ENCODE measurements around the gene PDZD2. TPM values are rescaled to one million over a fixed set of nuclear protein-coding genes. Genes with fewer than 3 reads are reported as not detected.

PDZD2 gene
- total and polyA plus RNA-seq, 2 experiments from 2014 or later: 8.3 to 16.9 TPM

DNA sequence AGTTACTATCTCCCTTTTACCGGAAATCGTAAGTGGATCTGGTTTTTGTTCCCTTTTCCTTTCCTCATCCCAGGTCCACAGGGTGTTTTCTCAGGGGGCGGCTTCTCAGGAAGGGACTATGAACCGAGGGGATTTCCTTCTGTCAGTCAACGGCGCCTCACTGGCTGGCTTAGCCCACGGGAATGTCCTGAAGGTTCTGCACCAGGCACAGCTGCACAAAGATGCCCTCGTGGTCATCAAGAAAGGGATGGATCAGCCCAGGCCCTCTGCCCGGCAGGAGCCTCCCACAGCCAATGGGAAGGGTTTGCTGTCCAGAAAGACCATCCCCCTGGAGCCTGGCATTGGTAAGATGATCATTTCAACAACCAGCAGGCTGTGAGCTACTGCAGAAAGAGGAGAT lies 459.4 kb downstream of the PDZD2 start:
- Histone ChIP-seq H4K20me1 (replicated peaks; ENCODE audit: insufficient read depth) (0 out of 2 replicates have a peak, but pooled peaks cover 11% of the 10 kb centered on the region), H3K4me1 (ENCODE audit: insufficient read depth) (no peaks in the 10 kb centered on the region), H3K4me2 (no peak overlapping the region), H3K79me2 (replicated peaks; ENCODE audit: insufficient read depth) (no peaks in the 10 kb centered on the region), H3K27ac (ENCODE audit: low read depth) (no peak overlapping the region), H3K27me3 (ENCODE audit: insufficient read depth) (no peaks in the 10 kb centered on the region), H3K4me3 (no peak overlapping the region), H3K9me2 (ENCODE audit: insufficient read depth) (no peaks in the 10 kb centered on the region), H2AFZ (no peak overlapping the region), H3K36me3 (ENCODE audit: insufficient read depth) (peaks cover 4% of the 10 kb centered on the region), H3F3A (replicated peaks; ENCODE audit: low read depth) (no peaks in the 10 kb centered on the region)
- ATAC-seq: peak; percentile 62
- no peak overlapping the region for H3K27ac Mint-ChIP-seq
- H3K4me1 Mint-ChIP-seq: no peaks in the 10 kb centered on the region; the same call in 2 of the 3 replicates
- H3K9me3 Mint-ChIP-seq: no peaks in the 10 kb centered on the region
- H3K36me3 Mint-ChIP-seq (ENCODE audit: low read depth): peaks cover 46% of the 10 kb centered on the region
- peaks cover 10% of the 10 kb centered on the region for H3K27me3 Mint-ChIP-seq (ENCODE audit: insufficient read depth, low read depth, poor library complexity)
- no peak overlapping the region for H3K4me3 Mint-ChIP-seq
- TF ChIP-seq, protein P1, sequence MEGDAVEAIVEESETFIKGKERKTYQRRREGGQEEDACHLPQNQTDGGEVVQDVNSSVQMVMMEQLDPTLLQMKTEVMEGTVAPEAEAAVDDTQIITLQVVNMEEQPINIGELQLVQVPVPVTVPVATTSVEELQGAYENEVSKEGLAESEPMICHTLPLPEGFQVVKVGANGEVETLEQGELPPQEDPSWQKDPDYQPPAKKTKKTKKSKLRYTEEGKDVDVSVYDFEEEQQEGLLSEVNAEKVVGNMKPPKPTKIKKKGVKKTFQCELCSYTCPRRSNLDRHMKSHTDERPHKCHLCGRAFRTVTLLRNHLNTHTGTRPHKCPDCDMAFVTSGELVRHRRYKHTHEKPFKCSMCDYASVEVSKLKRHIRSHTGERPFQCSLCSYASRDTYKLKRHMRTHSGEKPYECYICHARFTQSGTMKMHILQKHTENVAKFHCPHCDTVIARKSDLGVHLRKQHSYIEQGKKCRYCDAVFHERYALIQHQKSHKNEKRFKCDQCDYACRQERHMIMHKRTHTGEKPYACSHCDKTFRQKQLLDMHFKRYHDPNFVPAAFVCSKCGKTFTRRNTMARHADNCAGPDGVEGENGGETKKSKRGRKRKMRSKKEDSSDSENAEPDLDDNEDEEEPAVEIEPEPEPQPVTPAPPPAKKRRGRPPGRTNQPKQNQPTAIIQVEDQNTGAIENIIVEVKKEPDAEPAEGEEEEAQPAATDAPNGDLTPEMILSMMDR (conservative IDR thresholded peaks at IDR 0.05; ENCODE audit: low read depth in 2 of 2): no peak
- no peak for TF ChIP-seq POLR2AphosphoS5 (IDR thresholded peaks at IDR 0.05; ENCODE audit: low read depth)
- no peak for TF ChIP-seq JUNB (IDR thresholded peaks at IDR 0.05; ENCODE audit: unreplicated experiment)
- TF ChIP-seq, protein P2, sequence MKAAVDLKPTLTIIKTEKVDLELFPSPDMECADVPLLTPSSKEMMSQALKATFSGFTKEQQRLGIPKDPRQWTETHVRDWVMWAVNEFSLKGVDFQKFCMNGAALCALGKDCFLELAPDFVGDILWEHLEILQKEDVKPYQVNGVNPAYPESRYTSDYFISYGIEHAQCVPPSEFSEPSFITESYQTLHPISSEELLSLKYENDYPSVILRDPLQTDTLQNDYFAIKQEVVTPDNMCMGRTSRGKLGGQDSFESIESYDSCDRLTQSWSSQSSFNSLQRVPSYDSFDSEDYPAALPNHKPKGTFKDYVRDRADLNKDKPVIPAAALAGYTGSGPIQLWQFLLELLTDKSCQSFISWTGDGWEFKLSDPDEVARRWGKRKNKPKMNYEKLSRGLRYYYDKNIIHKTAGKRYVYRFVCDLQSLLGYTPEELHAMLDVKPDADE (IDR thresholded peaks at IDR 0.05): no peak
- no peak for TF ChIP-seq STAT1 (IDR thresholded peaks at IDR 0.05; ENCODE audit: unreplicated experiment)
- DNase-seq (ENCODE audit: low spot score): no peak

DNA sequence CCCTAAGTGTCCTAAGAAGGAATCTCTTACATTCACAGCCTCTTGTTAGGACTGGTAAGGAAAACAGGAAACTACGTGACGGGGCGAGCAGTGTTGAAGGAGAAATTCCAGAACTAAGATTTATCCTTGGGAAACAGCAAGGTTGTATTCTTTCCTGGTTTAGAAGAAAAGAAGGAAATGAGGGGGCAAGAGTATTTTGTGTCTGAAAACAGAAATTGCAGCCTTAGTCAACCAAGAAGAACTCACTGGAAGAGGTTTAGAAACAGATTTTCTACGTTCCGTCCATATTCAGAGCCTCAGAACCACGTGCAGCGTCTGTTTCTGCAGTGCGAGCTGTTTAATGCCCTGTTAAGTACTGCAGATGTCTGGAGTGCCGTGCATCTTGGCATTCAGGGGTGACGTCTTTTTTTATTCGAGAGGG lies 460.0 kb downstream of the PDZD2 start:
- ATAC-seq (no peak), DNase-seq (ENCODE audit: low spot score) (no peak)
- Histone ChIP-seq H3K4me2 (no peak overlapping the region), H2AFZ (no peak overlapping the region), H3K27me3 (ENCODE audit: insufficient read depth) (no peaks in the 10 kb centered on the region), H3F3A (replicated peaks; ENCODE audit: low read depth) (no peaks in the 10 kb centered on the region), H4K20me1 (replicated peaks; ENCODE audit: insufficient read depth) (0 out of 2 replicates have a peak, but pooled peaks cover 13% of the 10 kb centered on the region), H3K36me3 (ENCODE audit: insufficient read depth) (peaks cover 4% of the 10 kb centered on the region), H3K9me2 (ENCODE audit: insufficient read depth) (no peaks in the 10 kb centered on the region), H3K4me3 (no peak overlapping the region), H3K79me2 (replicated peaks; ENCODE audit: insufficient read depth) (no peaks in the 10 kb centered on the region), H3K27ac (ENCODE audit: low read depth) (no peak overlapping the region), H3K4me1 (ENCODE audit: insufficient read depth) (no peaks in the 10 kb centered on the region)
- no peaks in the 10 kb centered on the region for H3K9me3 Mint-ChIP-seq
- no peak overlapping the region for H3K4me3 Mint-ChIP-seq
- H3K27me3 Mint-ChIP-seq (ENCODE audit: insufficient read depth, low read depth, poor library complexity): peaks cover 10% of the 10 kb centered on the region
- H3K4me1 Mint-ChIP-seq: no peaks in the 10 kb centered on the region; the same call in 2 of the 3 replicates
- TF ChIP-seq CREB1 (CRISPR knock-in tag; IDR thresholded peaks at IDR 0.05; ENCODE audit: low read depth) (no peak), ZNF114 (CRISPR knock-in tag; IDR thresholded peaks at IDR 0.05) (no peak), POLR2AphosphoS5 (IDR thresholded peaks at IDR 0.05; ENCODE audit: low read depth) (no peak), STAT1 (IDR thresholded peaks at IDR 0.05; ENCODE audit: unreplicated experiment) (no peak), ZNF331 (CRISPR knock-in tag; IDR thresholded peaks at IDR 0.05; ENCODE audit: low read depth) (no peak)
- TF ChIP-seq, protein P3, sequence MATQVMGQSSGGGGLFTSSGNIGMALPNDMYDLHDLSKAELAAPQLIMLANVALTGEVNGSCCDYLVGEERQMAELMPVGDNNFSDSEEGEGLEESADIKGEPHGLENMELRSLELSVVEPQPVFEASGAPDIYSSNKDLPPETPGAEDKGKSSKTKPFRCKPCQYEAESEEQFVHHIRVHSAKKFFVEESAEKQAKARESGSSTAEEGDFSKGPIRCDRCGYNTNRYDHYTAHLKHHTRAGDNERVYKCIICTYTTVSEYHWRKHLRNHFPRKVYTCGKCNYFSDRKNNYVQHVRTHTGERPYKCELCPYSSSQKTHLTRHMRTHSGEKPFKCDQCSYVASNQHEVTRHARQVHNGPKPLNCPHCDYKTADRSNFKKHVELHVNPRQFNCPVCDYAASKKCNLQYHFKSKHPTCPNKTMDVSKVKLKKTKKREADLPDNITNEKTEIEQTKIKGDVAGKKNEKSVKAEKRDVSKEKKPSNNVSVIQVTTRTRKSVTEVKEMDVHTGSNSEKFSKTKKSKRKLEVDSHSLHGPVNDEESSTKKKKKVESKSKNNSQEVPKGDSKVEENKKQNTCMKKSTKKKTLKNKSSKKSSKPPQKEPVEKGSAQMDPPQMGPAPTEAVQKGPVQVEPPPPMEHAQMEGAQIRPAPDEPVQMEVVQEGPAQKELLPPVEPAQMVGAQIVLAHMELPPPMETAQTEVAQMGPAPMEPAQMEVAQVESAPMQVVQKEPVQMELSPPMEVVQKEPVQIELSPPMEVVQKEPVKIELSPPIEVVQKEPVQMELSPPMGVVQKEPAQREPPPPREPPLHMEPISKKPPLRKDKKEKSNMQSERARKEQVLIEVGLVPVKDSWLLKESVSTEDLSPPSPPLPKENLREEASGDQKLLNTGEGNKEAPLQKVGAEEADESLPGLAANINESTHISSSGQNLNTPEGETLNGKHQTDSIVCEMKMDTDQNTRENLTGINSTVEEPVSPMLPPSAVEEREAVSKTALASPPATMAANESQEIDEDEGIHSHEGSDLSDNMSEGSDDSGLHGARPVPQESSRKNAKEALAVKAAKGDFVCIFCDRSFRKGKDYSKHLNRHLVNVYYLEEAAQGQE (IDR thresholded peaks at IDR 0.05; ENCODE audit: unreplicated experiment): no peak
- TF ChIP-seq, protein P2 (IDR thresholded peaks at IDR 0.05): no peak
- peaks cover 52% of the 10 kb centered on the region for H3K36me3 Mint-ChIP-seq (ENCODE audit: low read depth)
- H3K27ac Mint-ChIP-seq: no peak overlapping the region

Data from GM23338 (cell line).